H9 (cell line): ENCODE results near the gene POMT2. TPM values are rescaled to one million over a fixed set of nuclear protein-coding genes. Genes with fewer than 3 reads are reported as not detected.

Experiments used
- DNase-seq: peaks from one replicate; pipeline ENCODE4 v3.0.0-alpha.2; 2017
- H2AFZ ChIP-seq: one replicate; pipeline ENCODE4 v1.6.1; 2013; ENCODE audit warnings: mild to moderate bottlenecking, low read length, control low read depth, moderate library complexity
- H2AK5ac ChIP-seq: 2 replicates; pipeline ENCODE4 v1.6.1; 2013; ENCODE audit warnings: low read length, control low read depth, mixed read lengths; ENCODE audit not compliant: insufficient read length
- H2BK120ac ChIP-seq: one replicate; pipeline ENCODE4 v1.6.1; 2013; ENCODE audit warnings: low read depth, mild to moderate bottlenecking, low read length, control low read depth, inconsistent platforms; ENCODE audit not compliant: poor library complexity, severe bottlenecking
- H2BK12ac ChIP-seq: 2 replicates; pipeline ENCODE4 v1.6.1; 2013; ENCODE audit warnings: low read length, control low read depth, mixed read lengths, low read depth; ENCODE audit not compliant: insufficient read length
- H2BK15ac ChIP-seq: 2 replicates; pipeline ENCODE4 v1.6.1; 2013; ENCODE audit warnings: low read depth, low read length, control low read depth
- H2BK20ac ChIP-seq: one replicate; pipeline ENCODE4 v1.6.1; 2013; ENCODE audit warnings: low read depth, mild to moderate bottlenecking, low read length, control low read depth, inconsistent platforms; ENCODE audit not compliant: poor library complexity, severe bottlenecking
- H2BK5ac ChIP-seq: 2 replicates; pipeline ENCODE4 v1.6.1; 2013; ENCODE audit warnings: low read length, control low read depth, mixed read lengths; ENCODE audit not compliant: insufficient read length
- H3K14ac ChIP-seq: 2 replicates; pipeline ENCODE4 v1.6.1; 2013; ENCODE audit warnings: low read length, control low read depth; ENCODE audit not compliant: insufficient read depth
- H3K18ac ChIP-seq: 2 replicates; pipeline ENCODE4 v1.6.1; 2013; ENCODE audit warnings: low read depth, mild to moderate bottlenecking, mixed read lengths, low read length, control low read depth; ENCODE audit not compliant: insufficient read length
- H3K23ac ChIP-seq: 2 replicates; pipeline ENCODE4 v1.6.1; 2013; ENCODE audit warnings: low read length, control low read depth, mixed read lengths, low read depth; ENCODE audit not compliant: insufficient read length
- H3K23me2 ChIP-seq: 2 replicates; pipeline ENCODE4 v1.6.1; 2013; ENCODE audit warnings: low read depth, mild to moderate bottlenecking, mixed read lengths, low read length, control low read depth; ENCODE audit not compliant: insufficient read length, poor library complexity, severe bottlenecking
- H3K27ac ChIP-seq: 2 replicates; pipeline ENCODE4 v1.5.1; 2013; ENCODE audit warnings: low read length, control low read depth, mixed read lengths, low read depth; ENCODE audit not compliant: insufficient read length
- H3K27me3 ChIP-seq: 2 replicates; pipeline ENCODE4 v1.6.1; 2013; ENCODE audit warnings: low read length, control low read depth, inconsistent platforms; ENCODE audit not compliant: insufficient read depth
- H3K4ac ChIP-seq: 2 replicates; pipeline ENCODE4 v1.6.1; 2013; ENCODE audit warnings: low read depth, mild to moderate bottlenecking, control low read depth, inconsistent platforms, low read length, moderate library complexity
- H3K4me1 ChIP-seq: 2 replicates; pipeline ENCODE4 v1.6.1; 2013; ENCODE audit warnings: low read length, control low read depth, inconsistent platforms; ENCODE audit not compliant: insufficient read depth
- H3K4me2 ChIP-seq: 2 replicates; pipeline ENCODE4 v1.6.1; 2013; ENCODE audit warnings: low read length, control low read depth, mixed read lengths; ENCODE audit not compliant: insufficient read length, insufficient read depth
- H3K56ac ChIP-seq: 2 replicates; pipeline ENCODE4 v1.6.1; 2013; ENCODE audit warnings: low read depth, mild to moderate bottlenecking, mixed read lengths, low read length, control low read depth; ENCODE audit not compliant: insufficient read length
- H3K79me1 ChIP-seq: 2 replicates; pipeline ENCODE4 v1.6.1; 2013; ENCODE audit warnings: low read depth, mild to moderate bottlenecking, moderate library complexity, low read length, control low read depth, inconsistent platforms; ENCODE audit not compliant: insufficient read depth, poor library complexity, severe bottlenecking
- H3K79me2 ChIP-seq: 2 replicates; pipeline ENCODE4 v1.6.1; 2013; ENCODE audit warnings: low read length, control low read depth, inconsistent platforms; ENCODE audit not compliant: insufficient read depth
- H3K9ac ChIP-seq: 2 replicates; pipeline ENCODE4 v1.6.1; 2013; ENCODE audit warnings: low read length, control low read depth, mixed read lengths; ENCODE audit not compliant: insufficient read length; ENCODE audit errors: extremely low read depth
- H3K9me3 ChIP-seq: one replicate; pipeline ENCODE4 v1.6.1; 2013; ENCODE audit warnings: low read depth, low read length, inconsistent platforms; ENCODE audit not compliant: control insufficient read depth
- H3T11ph ChIP-seq: one replicate; pipeline ENCODE4 v1.6.1; 2013; ENCODE audit warnings: mild to moderate bottlenecking, low read length, control low read depth, inconsistent platforms
- H4K20me1 ChIP-seq: one replicate; pipeline ENCODE4 v1.6.1; 2013; ENCODE audit not compliant: control insufficient read depth, insufficient read length, insufficient read depth
- H4K5ac ChIP-seq: 2 replicates; pipeline ENCODE4 v1.6.1; 2013; ENCODE audit warnings: low read depth, mild to moderate bottlenecking, mixed read lengths, low read length, control low read depth; ENCODE audit not compliant: insufficient read length
- H4K8ac ChIP-seq: replicated peaks from 2 replicates; pipeline ENCODE4 v1.6.1; 2013; ENCODE audit warnings: low read length, control low read depth, mixed read lengths, low read depth; ENCODE audit not compliant: insufficient read length
- H4K91ac ChIP-seq: 2 replicates; pipeline ENCODE4 v1.6.1; 2013; ENCODE audit warnings: low read depth, mild to moderate bottlenecking, moderate library complexity, mixed read lengths, low read length, control low read depth; ENCODE audit not compliant: insufficient read length
- H3K27ac Mint-ChIP-seq, 3 experiments: 2 replicates in 2 of 3; 3 replicates in 1 of 3; pipeline ENCODE4 v1.8.0; 2020 to 2021; ENCODE audit warnings: mixed read lengths in 3 of 3, mild to moderate bottlenecking in 1 of 3, moderate library complexity in 1 of 3
- H3K27me3 Mint-ChIP-seq: 2 replicates; pipeline ENCODE4 v1.8.0; 2021; ENCODE audit warnings: low read depth, mild to moderate bottlenecking, moderate library complexity, mixed read lengths
- H3K36me3 Mint-ChIP-seq, 3 experiments: 2 replicates in 2 of 3; 3 replicates in 1 of 3; pipeline ENCODE4 v1.8.0; 2020 to 2021; ENCODE audit warnings: low read depth in 3 of 3, mixed read lengths in 3 of 3; ENCODE audit not compliant: insufficient read depth in 1 of 3
- H3K4me1 Mint-ChIP-seq, 2 experiments: 2 replicates each; pipeline ENCODE4 v1.8.0; 2020; ENCODE audit warnings: mixed read lengths in 2 of 2
- H3K4me3 Mint-ChIP-seq, 2 experiments: 2 replicates in 1 of 2; 3 replicates in 1 of 2; pipeline ENCODE4 v1.8.0; 2020 to 2021; ENCODE audit warnings: mild to moderate bottlenecking in 2 of 2, mixed read lengths in 2 of 2, moderate library complexity in 1 of 2
- H3K9me3 Mint-ChIP-seq, 2 experiments: 2 replicates in 1 of 2; 3 replicates in 1 of 2; pipeline ENCODE4 v1.8.0; 2020; ENCODE audit warnings: mild to moderate bottlenecking in 2 of 2, mixed read lengths in 2 of 2, moderate library complexity in 1 of 2
- WGBS: extraction: QIAGEN DNeasy Blood & Tissue Kit; methylation state at CpG from one replicate; pipeline ENCODE4 v1.1.7; 2013; ENCODE audit warnings: missing lambda C conversion rate, low lambda C conversion rate, mixed read lengths; ENCODE audit not compliant: insufficient read length; ENCODE audit errors: extremely low coverage; 5-methylcytosine and 5-hydroxymethylcytosine counted together
- microRNA-seq: library from miRNA; unstranded; fragments of <30 nt; microRNA quantifications from one replicate; pipeline ENCODE4, GENCODE V29; 2020; ENCODE audit warnings: borderline microRNAs expressed
- total RNA-seq: library from RNA; stranded (reverse); gene quantifications from 2 replicates; pipeline ENCODE4 v1.2.1, GENCODE V29; 2021
- TF ChIP-seq, protein P1 (sequence below): fragments of 200-600 bp; sonication (generic); conservative IDR thresholded peaks from 3 replicates; pipeline ENCODE4 v1.8.0; 2021; ENCODE audit warnings: antibody characterized with exemption, mild to moderate bottlenecking

Gene POMT2
- total RNA-seq, 1 experiment from 2014 or later = 25.2 TPM

- H2BK12ac ChIP-seq = no peak overlapping the region
- no peak overlapping the region for H3K23ac ChIP-seq
- WGBS = no CpG with 5 or more reads among the region's 12 CpGs
- H2BK5ac ChIP-seq = no peak overlapping the region
- no peak overlapping the region for H3K18ac ChIP-seq
- no peak overlapping the region for H3K9ac ChIP-seq
- no peak overlapping the region for H3T11ph ChIP-seq
- H3K56ac ChIP-seq = no peak overlapping the region
- no peak overlapping the region for H2BK20ac ChIP-seq
- H3K4me2 ChIP-seq = no peak overlapping the region
- Mint-ChIP-seq H3K4me1 (peaks cover 52 to 61% of the 10 kb centered on the region in 2 experiments), H3K4me3 (no peak overlapping the region; a peak in 1 of 5 replicates), H3K36me3 (no peaks in the 10 kb centered on the region; a peak in 2 of 7 replicates), H3K9me3 (no peaks in the 10 kb centered on the region; a peak in 1 of 5 replicates), H3K27ac (no peak overlapping the region), H3K27me3 (no peaks in the 10 kb centered on the region; the same call in none of the 2 replicates)
- peaks cover 12% of the 10 kb centered on the region; the same call in 1 of the 2 replicates for H3K4me1 ChIP-seq
- H3K79me2 ChIP-seq = no peaks in the 10 kb centered on the region
- H4K91ac ChIP-seq = no peak overlapping the region
- no peaks in the 10 kb centered on the region for H3K9me3 ChIP-seq
- H2AK5ac ChIP-seq = no peak overlapping the region
- no peak overlapping the region; the same call in 1 of the 2 replicates for H3K14ac ChIP-seq
- H4K5ac ChIP-seq = no peak overlapping the region
- no peaks in the 10 kb centered on the region for H3K79me1 ChIP-seq
- H3K23me2 ChIP-seq = no peaks in the 10 kb centered on the region
- H4K8ac ChIP-seq = no peak overlapping the region
- H3K27me3 ChIP-seq = no peaks in the 10 kb centered on the region
- no peak overlapping the region for H2AFZ ChIP-seq
- no peak overlapping the region for H3K4ac ChIP-seq
- no peak overlapping the region for H3K27ac ChIP-seq
- H2BK120ac ChIP-seq = no peak overlapping the region
- TF ChIP-seq, protein P1, sequence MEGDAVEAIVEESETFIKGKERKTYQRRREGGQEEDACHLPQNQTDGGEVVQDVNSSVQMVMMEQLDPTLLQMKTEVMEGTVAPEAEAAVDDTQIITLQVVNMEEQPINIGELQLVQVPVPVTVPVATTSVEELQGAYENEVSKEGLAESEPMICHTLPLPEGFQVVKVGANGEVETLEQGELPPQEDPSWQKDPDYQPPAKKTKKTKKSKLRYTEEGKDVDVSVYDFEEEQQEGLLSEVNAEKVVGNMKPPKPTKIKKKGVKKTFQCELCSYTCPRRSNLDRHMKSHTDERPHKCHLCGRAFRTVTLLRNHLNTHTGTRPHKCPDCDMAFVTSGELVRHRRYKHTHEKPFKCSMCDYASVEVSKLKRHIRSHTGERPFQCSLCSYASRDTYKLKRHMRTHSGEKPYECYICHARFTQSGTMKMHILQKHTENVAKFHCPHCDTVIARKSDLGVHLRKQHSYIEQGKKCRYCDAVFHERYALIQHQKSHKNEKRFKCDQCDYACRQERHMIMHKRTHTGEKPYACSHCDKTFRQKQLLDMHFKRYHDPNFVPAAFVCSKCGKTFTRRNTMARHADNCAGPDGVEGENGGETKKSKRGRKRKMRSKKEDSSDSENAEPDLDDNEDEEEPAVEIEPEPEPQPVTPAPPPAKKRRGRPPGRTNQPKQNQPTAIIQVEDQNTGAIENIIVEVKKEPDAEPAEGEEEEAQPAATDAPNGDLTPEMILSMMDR = no peak
- DNase-seq = no peak
- no peak overlapping the region for H2BK15ac ChIP-seq
- no peaks in the 10 kb centered on the region for H4K20me1 ChIP-seq
These were observed 95.4 kb downstream of the POMT2 start for GRCh38 chr14:77225254-77225653.

Small RNA genes within 50 kb of the gene (microRNA-seq; reads per million reads assigned to microRNA genes)
- gene MIR1260A = not detected

Other genes with a start within 250 kb of the POMT2 start
- 22.2 and 23.4 TPM in 2 replicates for gene CIPC, start 222.6 kb downstream of the POMT2 start, total RNA-seq
- gene ZDHHC22, start 179.1 kb downstream of the POMT2 start, total RNA-seq = 11.3 and 11.9 TPM in 2 replicates
- gene TMEM63C, start 139.1 kb downstream of the POMT2 start, total RNA-seq = 1.7 and 2.2 TPM in 2 replicates
- gene NGB, start 49.7 kb downstream of the POMT2 start, total RNA-seq = 0.11 and 0.26 TPM in 2 replicates
- 38.6 and 42.3 TPM in 2 replicates for gene GSTZ1, start 153 bp upstream of the POMT2 start, total RNA-seq
- gene TMED8, start 56.2 kb upstream of the POMT2 start, total RNA-seq = 9.1 and 9.5 TPM in 2 replicates
- 1.1 and 2.7 TPM in 2 replicates for gene SAMD15, start 56.5 kb upstream of the POMT2 start, total RNA-seq
- gene NOXRED1, start 102.6 kb upstream of the POMT2 start, total RNA-seq = not detected in 2 replicates
- 18.4 and 18.5 TPM in 2 replicates for gene VIPAS39, start 136.7 kb upstream of the POMT2 start, total RNA-seq
- gene AHSA1, start 137.2 kb upstream of the POMT2 start, total RNA-seq = 190 and 201 TPM in 2 replicates
- 0.39 and 0.55 TPM in 2 replicates for gene ISM2, start 177.9 kb upstream of the POMT2 start, total RNA-seq